Measurements from ENCODE around the gene RAB3GAP2. TPM values are rescaled to one million over a fixed set of nuclear protein-coding genes. Genes with fewer than 3 reads are reported as not detected.

RAB3GAP2 gene
- total and polyA plus RNA-seq, 2 donors (not counting 1 experiment from before 2014, with no cell fraction given) = 16.9 to 70.5 TPM

DNA sequence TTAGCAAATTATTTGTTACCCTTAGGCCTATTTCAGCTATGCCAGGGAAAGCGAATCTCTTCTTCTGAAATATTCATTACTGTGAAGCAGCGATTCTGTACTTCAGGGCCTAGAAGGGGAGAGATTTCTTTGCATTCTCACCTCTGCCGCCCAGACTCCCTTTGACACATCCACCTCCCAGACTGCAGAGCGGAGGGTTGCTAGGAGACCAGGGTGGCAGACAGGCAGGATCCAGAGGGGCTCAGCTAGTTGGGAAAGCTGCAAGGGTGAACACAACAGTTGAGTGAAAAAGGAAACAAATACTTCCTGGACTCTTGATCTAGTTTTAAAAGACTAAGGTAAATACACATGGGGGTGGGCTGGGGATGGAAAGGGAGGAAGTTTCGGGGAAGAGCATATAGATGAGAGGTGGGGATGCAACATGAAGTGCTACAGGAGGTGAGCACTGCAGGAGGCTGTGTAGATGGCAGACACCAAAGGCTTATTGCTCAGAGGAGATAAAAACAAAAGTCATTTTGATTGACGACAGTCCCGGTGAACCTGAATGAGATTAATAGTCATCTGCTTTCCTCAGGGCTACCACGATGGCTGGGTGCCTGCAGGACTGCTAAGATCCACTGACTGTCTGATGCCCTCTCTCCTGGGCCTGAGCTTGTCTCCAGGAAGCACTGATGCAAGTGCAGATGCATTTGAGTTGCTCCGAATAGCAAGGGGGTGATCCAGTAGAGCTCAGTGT lies 26.4 kb upstream of the RAB3GAP2 start:
- Histone ChIP-seq H2AFZ (ENCODE audit: insufficient read depth, low read depth, low read length, poor library complexity, severe bottlenecking) (no peak overlapping the region), H4K20me1 (ENCODE audit: control insufficient read depth, insufficient read depth, low read length, poor library complexity, severe bottlenecking) (no peaks in the 10 kb centered on the region), H3K36me3 (replicated peaks in 1 of 2; ENCODE audit: control extremely low read depth in 1 of 2, control insufficient read depth in 1 of 2, extremely low read depth in 1 of 2, insufficient read depth in 2 of 2, low read length in 1 of 2) (no peaks in the 10 kb centered on the region), H3K27ac (ENCODE audit: low read length in 2 of 2) (no peak overlapping the region), H3K27me3 (replicated peaks in 1 of 4; ENCODE audit: control extremely low read depth in 1 of 4, control insufficient read depth in 3 of 4, insufficient read depth in 4 of 4, low read length in 3 of 4) (peaks cover 0 to 10% (median 0%) of the 10 kb centered on the region in 4 experiments), H3K9me3 (ENCODE audit: control extremely low read depth in 1 of 3, control insufficient read depth in 2 of 3, insufficient read depth in 1 of 3, low read length in 2 of 3) (no peaks in the 10 kb centered on the region), H3K4me1 (ENCODE audit: control insufficient read depth in 2 of 2, insufficient read depth in 2 of 2, low read length in 2 of 2) (no peaks in the 10 kb centered on the region), H3K79me2 (ENCODE audit: control insufficient read depth, insufficient read depth, low read length) (no peaks in the 10 kb centered on the region), H3K4me2 (replicated peaks; ENCODE audit: low read depth, low read length, poor library complexity, severe bottlenecking) (no peak overlapping the region), H3K4me3 (ENCODE audit: control extremely low read depth in 1 of 5, extremely low read depth in 1 of 5, insufficient read depth in 1 of 5, low read depth in 2 of 5, low read length in 4 of 5) (no peak overlapping the region), H3K9ac (ENCODE audit: low read length) (no peak overlapping the region)
- Mint-ChIP-seq H3K27me3 (peaks cover 9% of the 10 kb centered on the region), H3K4me3 (no peak overlapping the region), H3K27ac (no peak overlapping the region), H3K4me1 (no peaks in the 10 kb centered on the region), H3K9me3 (ENCODE audit: insufficient read depth) (no peaks in the 10 kb centered on the region)
- POLR2A ChIA-PET = no interaction called here
- intact Hi-C loops (cut with micrococcal nuclease) = no loop called here
- no peak for ATAC-seq (ENCODE audit: low read depth)
- no peak for DNase-seq
- TF ChIP-seq CTCF (IDR thresholded peaks at IDR 0.05) (no peak), EZH2 (IDR thresholded peaks at IDR 0.05; ENCODE audit: borderline replicate concordance, insufficient read depth, low read depth, low read length, poor library complexity, severe bottlenecking) (no peak)
- 80% methylated on average over 6 of the region's 9 CpGs for WGBS (ENCODE audit: insufficient coverage)
- CTCF ChIA-PET = interaction anchor here (0.7 to 4.4 kb wide), 5 partner anchors 17 to 1272 kb away, joined by 3 to 34 read pairs (median 4); no protein-coding TSS in a partner anchor

GRCh38 chr1:220296981-220297380 lies 24.7 kb upstream of the RAB3GAP2 start:
- H3K9me3 Mint-ChIP-seq (ENCODE audit: insufficient read depth) = no peaks in the 10 kb centered on the region
- Histone ChIP-seq H2AFZ (ENCODE audit: insufficient read depth, low read depth, low read length, poor library complexity, severe bottlenecking) (no peak overlapping the region), H3K4me1 (ENCODE audit: control insufficient read depth in 2 of 2, insufficient read depth in 2 of 2, low read length in 2 of 2) (no peaks in the 10 kb centered on the region), H3K9ac (ENCODE audit: low read length) (no peak overlapping the region), H4K20me1 (ENCODE audit: control insufficient read depth, insufficient read depth, low read length, poor library complexity, severe bottlenecking) (no peaks in the 10 kb centered on the region), H3K79me2 (ENCODE audit: control insufficient read depth, insufficient read depth, low read length) (no peaks in the 10 kb centered on the region), H3K27ac (ENCODE audit: low read length in 2 of 2) (no peak overlapping the region), H3K4me2 (replicated peaks; ENCODE audit: low read depth, low read length, poor library complexity, severe bottlenecking) (no peak overlapping the region), H3K9me3 (ENCODE audit: control extremely low read depth in 1 of 3, control insufficient read depth in 2 of 3, insufficient read depth in 1 of 3, low read length in 2 of 3) (no peaks in the 10 kb centered on the region), H3K4me3 (ENCODE audit: control extremely low read depth in 1 of 5, extremely low read depth in 1 of 5, insufficient read depth in 1 of 5, low read depth in 2 of 5, low read length in 4 of 5) (no peak overlapping the region), H3K27me3 (replicated peaks in 1 of 4; ENCODE audit: control extremely low read depth in 1 of 4, control insufficient read depth in 3 of 4, insufficient read depth in 4 of 4, low read length in 3 of 4) (peaks cover 0 to 12% (median 1%) of the 10 kb centered on the region in 4 experiments), H3K36me3 (replicated peaks in 1 of 2; ENCODE audit: control extremely low read depth in 1 of 2, control insufficient read depth in 1 of 2, extremely low read depth in 1 of 2, insufficient read depth in 2 of 2, low read length in 1 of 2) (no peaks in the 10 kb centered on the region)
- H3K27me3 Mint-ChIP-seq = peaks cover 12% of the 10 kb centered on the region
- H3K4me1 Mint-ChIP-seq = no peaks in the 10 kb centered on the region
- no peak for TF ChIP-seq EZH2 (IDR thresholded peaks at IDR 0.05; ENCODE audit: borderline replicate concordance, insufficient read depth, low read depth, low read length, poor library complexity, severe bottlenecking)
- no peak for TF ChIP-seq CTCF (IDR thresholded peaks at IDR 0.05)
- intact Hi-C loops (cut with micrococcal nuclease) = loop anchor here (1.0 kb wide), 1 partner anchor 436 kb away; no protein-coding TSS in a partner anchor
- H3K27ac Mint-ChIP-seq = no peak overlapping the region
- no peak overlapping the region for H3K4me3 Mint-ChIP-seq
- POLR2A ChIA-PET = no interaction called here
- no CpG with 5 or more reads among the region's 1 CpG for WGBS (ENCODE audit: insufficient coverage)
- ATAC-seq (ENCODE audit: low read depth) (no peak), DNase-seq (no peak)
- CTCF ChIA-PET = interaction anchor here (1.2 to 4.4 kb wide), 12 partner anchors 10 to 480 kb away, joined by 3 to 34 read pairs (median 6); no protein-coding TSS in a partner anchor

All from B cell (primary cell).